Activated naive CD8-positive, alpha-beta T cell treated with anti-CD3 and anti-CD28 coated beads, Interleukin-2, amount 50 U/mL, for 16 hours (primary cell): ENCODE results near the gene PRR14.
"Not testable (repeated sequence)": the region's sequence is repeated elsewhere in the genome, so short reads cannot be mapped to it uniquely, and the experiment has no call there.

Experiments
- DNase-seq: peaks from one replicate; pipeline ENCODE4 v3.0.0-alpha.2; 2020; ENCODE audit warnings: low read depth, low spot score

PRR14 gene

DNA sequence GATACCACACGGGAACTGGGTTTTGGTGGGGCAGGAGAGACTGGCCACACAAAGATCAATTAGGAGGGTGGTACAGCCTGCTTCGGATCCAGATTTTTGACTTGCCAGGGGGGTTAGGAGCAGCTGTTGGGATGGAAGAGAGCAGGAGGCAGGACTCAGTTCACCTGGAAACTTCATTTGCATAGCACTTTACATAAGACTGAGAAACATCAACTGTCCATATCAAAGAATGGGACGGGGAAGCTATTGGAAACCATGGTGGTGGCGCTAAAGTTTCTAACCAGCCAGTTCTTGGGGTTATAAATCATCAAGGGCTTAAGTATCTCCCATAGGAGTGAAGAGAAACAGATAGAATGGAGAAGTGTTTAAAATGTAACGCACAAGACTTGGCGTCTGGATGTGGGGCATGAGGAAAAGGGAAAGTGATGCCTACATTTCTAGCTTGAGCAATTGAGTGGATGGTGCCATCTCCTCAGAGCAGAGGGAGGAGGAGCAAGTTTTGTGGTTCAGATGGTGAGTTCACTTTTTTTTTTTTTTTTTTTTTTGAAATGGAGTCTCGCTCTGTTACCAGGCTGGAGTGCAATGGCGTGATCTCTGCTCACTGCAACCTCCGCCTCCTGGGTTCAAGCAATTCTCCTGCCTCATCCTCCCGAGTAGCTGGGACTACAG lies 41.8 kb downstream of the PRR14 start:
- no peak for DNase-seq

DNA sequence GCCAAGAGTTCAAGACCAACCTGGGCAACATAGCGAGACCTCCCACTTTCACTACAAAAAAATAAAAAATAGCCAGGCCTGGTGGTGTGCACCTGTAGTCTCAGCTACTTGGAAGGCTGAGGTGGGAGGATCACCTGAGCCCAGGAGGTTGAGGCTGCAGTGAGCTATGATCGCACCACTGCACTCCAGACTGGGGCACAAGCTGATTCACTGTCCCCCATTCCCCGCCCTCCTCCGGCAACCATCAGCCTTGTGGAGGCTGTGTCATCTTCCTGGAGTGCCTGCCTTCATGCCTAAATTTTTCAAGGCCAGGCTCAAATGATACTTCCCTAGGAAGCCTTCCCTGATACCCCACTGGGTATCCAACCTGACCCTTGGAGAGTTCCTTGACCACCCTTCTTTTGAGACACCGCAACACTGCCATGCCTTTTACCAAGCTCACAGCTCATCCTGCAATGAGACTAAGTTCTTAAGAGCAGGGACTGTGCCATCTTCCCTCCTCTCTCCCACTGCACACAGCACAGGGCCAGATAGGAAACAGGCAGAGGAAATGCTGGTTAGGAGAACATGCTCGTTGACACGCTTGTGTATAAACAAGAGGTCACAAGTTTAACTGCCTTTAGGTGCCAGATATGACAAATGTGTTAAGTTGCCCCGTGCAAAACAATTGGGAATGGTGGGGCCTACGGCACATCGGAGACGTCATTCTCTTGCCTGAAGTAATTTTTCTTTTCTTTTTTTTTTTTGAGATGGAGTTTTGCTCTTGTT lies 44.4 kb downstream of the PRR14 start:
- no peak for DNase-seq

DNA sequence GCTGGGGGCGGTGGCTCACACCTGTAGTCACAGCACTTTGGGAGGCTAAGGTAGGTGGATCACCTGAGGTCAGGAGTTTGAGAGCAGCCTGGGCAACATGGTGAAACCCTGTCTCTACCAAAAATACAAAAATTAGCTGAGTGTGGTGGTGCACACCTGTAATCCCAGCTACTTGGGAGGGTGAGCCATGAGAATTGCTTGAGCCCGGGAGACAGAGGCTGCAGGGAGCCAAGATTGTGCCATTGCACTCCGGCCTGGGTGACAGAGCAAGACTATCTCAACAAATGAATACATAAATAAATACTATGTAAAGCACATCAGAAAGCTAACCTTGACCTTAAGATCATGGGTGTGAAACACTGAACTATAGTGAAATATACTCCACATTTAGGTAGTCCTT lies 45.9 kb downstream of the PRR14 start:
- DNase-seq, result not testable (repeated sequence)

DNA sequence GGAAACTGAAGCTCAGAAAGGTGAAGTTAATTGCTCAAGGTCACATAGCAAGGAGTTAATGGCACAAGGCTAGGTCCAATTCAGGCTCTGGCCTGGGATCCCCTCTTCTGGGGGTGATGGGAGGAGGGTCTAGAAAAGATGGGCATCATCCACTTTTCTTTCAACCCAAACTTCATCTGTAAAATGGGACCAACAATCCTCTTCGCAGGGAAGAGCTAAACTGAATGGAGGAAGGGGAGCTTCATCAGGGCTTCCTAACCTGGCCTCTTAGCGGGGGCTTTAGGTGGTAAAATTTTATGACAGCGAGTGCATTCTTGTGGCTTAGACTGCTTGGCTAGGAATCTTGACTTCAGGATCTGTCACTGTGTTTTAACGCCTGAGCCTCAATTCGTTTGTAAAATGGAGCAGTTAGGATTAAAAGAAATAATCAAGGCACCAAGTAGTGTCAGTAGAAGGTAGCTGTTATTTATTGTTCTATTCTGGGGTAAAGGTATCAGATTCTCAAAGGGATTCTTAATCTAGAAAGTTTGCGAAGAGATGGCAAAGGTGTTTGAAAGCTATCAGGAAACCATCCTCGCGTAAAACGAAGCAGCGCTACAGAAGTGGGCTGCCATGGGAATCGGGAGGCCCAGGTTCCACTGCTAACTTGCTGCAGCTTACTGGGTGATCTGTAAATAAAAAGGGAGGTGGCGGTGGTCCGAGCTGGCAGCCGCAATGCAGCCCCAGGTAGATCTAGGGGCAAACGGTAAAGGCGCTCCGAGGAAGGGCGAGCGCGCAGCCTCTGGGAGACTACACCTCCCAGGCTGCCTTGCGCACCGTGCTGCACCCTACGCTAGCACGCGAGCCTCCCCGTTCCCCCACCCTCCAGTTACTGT lies 46.7 kb downstream of the PRR14 start:
- no peak for DNase-seq

DNA sequence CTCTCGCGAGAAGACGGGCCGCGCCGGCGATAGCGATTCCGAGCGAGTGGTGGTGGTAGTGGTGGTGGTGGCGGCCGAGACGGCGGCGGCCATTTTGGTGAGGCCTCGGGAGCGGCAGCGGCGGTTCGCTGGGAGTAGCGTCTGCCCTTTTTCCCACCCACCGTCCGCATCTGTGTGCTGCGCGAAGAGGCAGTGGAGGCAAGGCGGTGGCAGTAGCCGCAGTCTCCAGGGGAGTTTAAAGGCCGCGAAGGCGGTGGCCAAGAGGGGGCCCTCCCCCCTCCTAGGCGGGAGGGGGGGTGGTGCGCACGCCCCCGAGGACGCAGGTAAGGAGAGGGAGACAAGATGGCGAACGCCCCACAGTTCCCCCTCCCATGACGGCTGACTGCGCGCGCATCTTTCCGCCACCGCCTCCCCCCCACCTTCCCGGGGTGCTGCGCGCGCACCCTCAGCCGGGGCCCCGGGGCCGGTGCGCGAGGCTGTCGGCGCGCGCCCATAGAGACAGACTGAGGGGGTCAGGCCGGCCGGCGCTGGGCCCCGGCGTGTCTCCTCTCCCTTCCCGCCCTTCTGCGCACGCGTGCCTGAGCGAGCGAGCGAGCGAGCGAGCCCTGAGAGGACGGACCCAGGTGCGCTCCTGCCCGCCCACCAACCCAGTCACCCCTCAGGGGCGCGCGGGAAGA lies 47.5 kb downstream of the PRR14 start:
- DNase-seq, result peak; percentile 96

DNA sequence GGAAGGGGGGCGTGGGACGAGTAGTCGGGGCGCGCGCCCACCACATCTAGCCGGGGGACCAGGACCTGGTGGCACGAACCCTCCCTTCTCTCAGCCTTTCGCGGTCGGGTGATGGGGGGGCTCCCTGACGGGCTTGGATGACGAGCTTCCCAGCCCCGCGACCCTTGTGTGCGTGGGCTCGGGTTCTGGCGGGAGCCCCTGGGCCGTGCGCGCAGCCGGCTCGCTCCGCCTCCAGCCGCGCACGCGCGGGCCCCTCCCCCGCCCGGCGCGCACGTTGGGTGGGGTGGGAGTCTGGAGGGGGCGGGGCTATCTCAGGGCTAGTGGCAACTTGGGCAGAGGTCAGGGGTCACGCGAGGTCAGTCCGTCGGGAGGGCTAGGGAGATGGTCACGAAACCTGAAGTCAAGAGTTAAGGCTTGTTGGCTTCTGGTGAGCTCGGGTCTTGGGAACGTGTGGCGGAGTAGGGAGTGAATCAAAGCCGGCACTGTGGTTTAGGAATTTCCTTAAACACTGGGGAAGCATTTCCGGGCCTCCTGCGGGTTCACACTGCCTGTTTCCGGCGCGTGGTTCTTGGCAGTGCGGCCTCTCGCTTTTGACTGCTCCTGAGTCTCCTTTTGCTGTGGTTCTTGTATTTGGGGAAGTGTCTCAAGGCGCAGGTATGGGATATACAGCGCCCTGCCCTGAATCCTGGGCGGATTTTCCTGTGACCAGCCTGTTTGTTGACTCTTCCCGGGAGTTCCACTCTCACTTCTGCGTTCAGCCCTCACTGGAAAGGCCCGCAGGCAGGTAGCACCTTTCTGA lies 48.3 kb downstream of the PRR14 start, which contains the start of gene SRCAP:
TSS of gene SRCAP (plus strand) at position 356 of the 799 bp plus-strand sequence. CDS start 1,654 bp downstream, outside the sequence.
- DNase-seq, result peak; percentile 62

DNA sequence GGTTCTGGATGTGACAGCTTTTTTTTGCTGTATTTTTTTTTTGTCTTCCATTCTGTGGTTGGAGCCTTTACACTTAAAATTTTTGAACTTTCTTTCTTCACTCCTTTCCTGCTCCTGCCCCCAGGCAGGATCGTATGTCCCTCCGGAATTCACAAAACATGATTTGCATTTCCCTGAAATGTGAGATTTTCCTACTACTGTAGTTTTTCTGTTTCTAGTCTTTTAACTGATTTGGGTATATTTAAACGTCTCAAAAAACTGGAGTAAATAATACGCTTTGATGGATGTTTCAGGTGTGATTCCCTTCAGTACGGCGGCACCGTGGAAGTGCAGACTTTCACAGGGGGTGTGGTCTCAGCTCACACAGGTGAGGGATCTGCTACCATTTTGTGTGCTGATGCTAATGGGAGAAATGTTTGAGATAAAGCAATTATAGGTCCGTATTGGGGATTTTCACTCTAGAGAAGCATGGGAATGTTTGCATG lies 48.9 kb downstream of the PRR14 start:
- no peak for DNase-seq

DNA sequence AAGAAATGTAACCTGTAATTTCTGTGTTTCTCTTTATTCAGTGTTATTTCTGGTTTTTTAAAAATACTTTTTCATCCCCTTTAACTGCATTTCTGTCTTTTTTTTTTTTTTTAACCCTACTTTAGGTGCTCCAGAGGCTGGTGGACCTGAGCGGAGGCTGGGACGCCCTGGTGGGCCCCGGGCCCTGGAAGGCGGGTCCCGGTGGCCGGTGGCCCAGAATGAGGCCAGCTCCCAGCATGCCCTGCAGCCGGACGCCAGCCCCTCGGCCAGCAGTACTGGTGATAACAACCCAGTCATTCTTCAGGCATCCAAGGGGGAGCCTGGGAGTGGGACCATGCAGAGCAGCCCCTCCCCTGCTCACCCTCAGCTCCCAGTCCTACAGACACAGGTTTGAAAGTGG lies 49.7 kb downstream of the PRR14 start:
- no peak for DNase-seq

DNA sequence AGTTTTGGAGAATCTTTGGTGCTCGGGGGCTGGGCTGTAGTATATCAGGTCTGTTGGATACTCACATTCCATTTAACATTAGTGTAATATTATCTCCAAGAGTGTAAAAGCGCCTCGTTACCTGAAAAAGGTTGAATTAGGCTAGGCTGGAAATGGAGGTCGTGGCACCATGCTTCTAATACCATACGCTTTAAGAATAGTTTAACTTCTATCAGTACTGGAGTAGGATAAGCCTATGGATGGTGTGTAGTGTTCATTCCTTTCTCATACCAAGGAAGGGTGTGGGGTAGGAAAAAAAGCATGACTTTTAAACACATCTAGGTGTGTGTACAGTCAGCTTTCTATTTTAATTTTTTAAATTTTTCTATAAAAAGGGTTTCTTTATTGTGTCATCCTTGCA lies 50.2 kb downstream of the PRR14 start:
- DNase-seq, result no peak

DNA sequence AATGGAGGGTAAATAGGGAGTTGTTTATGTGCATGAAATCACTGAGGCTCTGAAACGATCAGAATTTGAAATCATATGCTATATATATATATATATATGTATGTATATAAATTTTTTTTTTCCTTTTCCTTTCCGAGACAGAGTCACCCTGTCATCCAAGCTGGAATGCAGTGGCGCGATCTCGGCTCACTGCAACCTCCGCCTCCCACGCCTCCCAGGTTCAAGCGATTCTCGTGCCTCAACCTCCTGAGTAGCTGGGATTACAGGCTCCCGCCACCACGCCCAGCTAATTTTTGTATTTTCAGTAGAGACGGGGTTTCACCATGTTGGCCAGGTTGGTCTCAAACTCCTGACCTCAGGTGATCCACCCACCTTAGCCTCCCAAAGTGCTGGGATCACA lies 52.3 kb downstream of the PRR14 start:
- DNase-seq, result not testable (repeated sequence)

DNA sequence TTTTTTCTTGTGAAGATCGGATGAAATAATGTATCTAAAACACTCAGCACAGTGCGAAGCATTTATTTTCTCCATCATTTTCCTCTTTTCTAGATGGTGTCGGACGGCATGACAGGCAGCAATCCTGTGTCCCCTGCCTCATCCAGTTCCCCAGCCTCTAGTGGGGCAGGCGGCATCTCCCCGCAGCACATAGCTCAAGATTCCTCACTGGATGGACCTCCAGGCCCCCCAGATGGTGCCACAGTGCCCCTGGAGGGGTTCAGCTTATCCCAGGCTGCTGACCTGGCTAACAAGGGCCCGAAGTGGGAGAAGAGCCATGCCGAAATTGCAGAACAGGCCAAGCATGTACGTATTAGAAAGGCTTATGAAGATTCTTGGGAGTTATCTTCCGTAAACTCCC lies 53.2 kb downstream of the PRR14 start:
- no peak for DNase-seq
